Left kidney (tissue), 2 donors: ENCODE measurements around the gene PREX1. TPM values are rescaled to one million over a fixed set of nuclear protein-coding genes. Genes with fewer than 3 reads are reported as not detected.
A peak's percentile ranks its signal among the peaks of the same experiment; 100 is the strongest.

ENCODE experiments used
- DNase-seq: peaks from one replicate; pipeline ENCODE4 v3.0.0-alpha.2; 2013
- polyA plus RNA-seq: library from polyadenylated mRNA; unstranded; fragments of 120-200 nt; gene quantifications from one replicate; pipeline ENCODE4 v1.2.1, GENCODE V29; 2013; ENCODE audit not compliant: insufficient read length

PREX1 gene
- polyA plus RNA-seq, 1 donor = 11.7 TPM

- DNase-seq = no peak
Measured at GRCh38 chr20:48750941-48751635, 76.7 kb downstream of the PREX1 start.

- DNase-seq = no peak
Measured at GRCh38 chr20:48750376-48750775, 77.4 kb downstream of the PREX1 start.

GRCh38 chr20:48749437-48749836 is 78.4 kb downstream of the PREX1 start:
- no peak for DNase-seq

DNA sequence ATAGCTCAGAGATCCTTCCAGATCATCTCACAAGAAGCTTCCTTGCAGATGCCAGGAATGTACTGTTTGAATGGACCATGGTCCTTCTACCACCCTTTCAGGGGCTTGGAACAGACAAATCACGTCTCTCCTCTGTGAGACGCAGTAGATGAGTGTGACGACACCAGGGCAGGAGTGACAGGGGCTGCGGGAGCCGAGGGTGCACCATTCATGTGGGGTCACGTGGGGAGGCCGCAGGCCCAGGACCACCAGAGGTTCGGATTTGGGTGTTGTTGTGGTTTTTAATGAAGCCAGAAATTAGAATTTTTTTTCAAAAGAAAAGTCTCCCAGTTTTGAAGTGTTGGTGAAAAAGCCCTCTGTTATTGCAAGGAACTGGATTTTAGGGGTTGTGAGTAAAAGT is 79.2 kb downstream of the PREX1 start:
- DNase-seq = no peak

DNA sequence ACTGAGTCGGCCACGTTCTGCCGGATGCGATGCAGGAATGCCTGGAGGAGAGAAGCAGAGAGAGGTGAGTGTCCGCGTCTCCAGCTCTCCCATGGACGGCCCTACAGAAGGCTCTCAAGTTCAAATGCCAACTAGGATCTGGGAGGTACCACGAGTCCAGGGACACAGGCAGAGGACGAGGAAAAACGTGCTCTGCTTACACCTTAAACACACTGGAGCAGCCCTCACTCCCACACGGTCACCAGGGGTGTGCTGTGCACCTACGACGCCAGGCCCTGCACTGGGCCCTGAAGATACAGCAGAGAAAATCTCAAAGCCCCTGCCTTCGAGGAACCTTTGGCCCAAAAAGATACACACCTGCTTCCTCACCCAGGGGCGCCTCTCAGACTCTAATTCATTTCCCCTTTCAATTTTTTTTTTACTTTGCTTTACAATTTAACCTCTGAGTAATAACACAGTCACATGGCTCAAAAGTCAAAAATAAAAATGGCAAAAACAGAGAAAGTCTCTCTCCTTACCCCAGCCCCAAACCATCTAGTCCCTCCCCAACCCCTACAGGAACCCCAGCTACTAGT is 79.9 kb downstream of the PREX1 start:
- no peak for DNase-seq

- no peak for DNase-seq
Measured at GRCh38 chr20:48745330-48745729, 82.5 kb downstream of the PREX1 start.

GRCh38 chr20:48744515-48744914 is 83.3 kb downstream of the PREX1 start:
- DNase-seq = no peak

DNA sequence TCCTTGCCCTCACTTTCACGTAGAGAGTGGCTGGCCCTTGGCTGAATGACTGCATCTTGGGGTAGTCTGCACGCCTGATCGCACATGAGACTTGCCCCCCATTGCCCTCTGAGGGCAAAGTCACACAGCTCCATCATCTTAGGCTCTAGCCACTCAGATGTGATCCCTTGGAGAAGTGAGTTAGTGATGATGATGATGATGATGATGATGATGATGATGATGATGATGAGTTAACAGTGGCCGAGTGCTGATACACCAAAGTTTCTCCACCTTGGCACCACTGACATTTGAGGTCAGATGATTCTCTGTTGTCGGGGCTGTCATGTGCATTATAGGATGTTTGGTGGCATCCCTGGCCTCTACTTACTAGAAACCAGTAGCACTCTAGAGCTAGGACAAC is 84.0 kb downstream of the PREX1 start:
- DNase-seq = no peak

GRCh38 chr20:48742912-48743680 is 84.7 kb downstream of the PREX1 start:
- no peak for DNase-seq

GRCh38 chr20:48742233-48742632 is 85.6 kb downstream of the PREX1 start:
- DNase-seq = no peak

GRCh38 chr20:48741669-48742068 is 86.1 kb downstream of the PREX1 start:
- DNase-seq = no peak

- DNase-seq = no peak
Measured at GRCh38 chr20:48740712-48741111, 87.1 kb downstream of the PREX1 start.

DNA sequence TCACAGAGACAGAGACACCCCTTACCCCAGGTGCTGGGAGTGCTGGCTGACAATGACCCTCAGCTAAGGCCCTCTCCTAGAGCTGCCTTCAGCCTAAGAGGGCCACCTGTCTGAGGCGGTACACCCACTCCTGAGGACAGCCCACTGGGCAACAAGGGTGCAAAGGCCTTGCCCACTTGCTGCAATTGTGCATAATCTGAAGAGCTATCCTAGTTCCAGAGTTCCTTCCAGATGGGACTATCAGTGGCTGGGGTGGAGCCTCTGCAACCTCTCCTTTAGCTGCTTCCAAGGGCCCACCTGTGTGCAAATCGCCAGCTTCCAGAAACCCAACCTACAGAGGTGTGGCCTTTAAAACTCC is 87.5 kb downstream of the PREX1 start:
- DNase-seq = no peak

- no peak for DNase-seq
Measured at GRCh38 chr20:48739395-48740291, 88.2 kb downstream of the PREX1 start.

- DNase-seq = peak; percentile 31
Measured at GRCh38 chr20:48738399-48739304, 89.1 kb downstream of the PREX1 start.

DNA sequence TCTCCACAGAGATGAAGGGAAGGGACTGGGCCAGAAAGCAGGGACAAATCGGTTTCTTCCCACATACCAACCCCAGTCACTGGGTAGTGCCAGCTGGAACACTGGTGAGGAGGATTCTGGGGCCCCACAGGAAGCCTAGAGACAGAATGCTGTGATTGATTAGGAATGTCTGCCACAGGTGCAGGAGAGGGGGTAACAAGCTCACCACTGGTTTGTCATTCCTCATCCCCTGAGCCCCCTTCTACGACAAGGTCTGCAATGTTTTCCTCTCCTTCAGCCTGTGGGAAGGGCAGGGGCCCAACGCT is 89.8 kb downstream of the PREX1 start:
- no peak for DNase-seq

DNA sequence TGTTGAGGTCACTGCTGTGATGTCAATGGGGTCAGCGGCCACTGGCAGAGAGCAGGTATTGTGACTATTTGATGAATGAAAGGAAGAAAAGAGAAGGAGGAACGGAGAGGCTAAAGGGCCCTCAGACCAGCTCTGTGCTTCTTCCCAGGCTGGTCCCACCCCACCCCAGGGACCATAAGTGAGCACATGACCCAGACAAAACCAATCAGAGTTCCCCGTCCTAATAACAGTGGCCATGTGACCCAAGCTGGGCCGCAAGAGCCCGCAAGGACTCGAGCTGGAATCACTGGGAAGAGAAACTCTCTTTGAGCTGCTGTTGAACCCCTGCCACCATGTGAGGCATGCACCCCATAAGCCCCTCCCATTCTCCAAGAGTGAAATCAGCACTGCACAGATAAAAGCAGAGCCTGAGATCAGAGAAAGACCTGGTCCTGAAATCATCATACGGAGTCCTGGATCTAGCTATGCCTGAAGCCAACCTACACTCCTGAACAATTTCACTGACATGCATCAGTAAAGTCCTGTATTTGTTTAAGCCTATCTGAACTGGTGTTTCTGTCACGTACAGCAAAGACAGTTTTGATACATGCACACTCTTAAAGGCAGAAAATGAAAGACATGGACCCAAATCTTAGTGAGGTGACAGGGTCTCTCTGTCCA is 90.2 kb downstream of the PREX1 start:
- DNase-seq = no peak

DNA sequence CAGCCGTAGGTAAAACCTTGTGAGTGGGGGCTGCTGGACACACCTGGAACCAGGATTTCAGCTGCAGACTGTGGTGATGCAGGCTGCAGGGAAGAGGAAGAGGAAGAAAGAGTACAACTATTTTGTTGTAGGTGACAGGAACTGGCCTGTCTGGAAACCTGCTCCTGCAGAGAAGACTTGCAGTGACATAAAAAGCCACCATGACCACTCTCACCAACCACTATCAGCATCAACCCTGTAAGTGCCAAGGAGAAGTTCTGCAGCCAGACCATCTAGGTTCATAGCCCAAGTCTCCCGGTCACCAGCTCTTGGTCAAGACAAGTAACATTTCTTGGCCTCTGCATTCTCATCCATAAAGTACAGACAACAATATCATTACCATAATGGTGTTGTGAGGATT is 91.2 kb downstream of the PREX1 start:
- DNase-seq = no peak

DNA sequence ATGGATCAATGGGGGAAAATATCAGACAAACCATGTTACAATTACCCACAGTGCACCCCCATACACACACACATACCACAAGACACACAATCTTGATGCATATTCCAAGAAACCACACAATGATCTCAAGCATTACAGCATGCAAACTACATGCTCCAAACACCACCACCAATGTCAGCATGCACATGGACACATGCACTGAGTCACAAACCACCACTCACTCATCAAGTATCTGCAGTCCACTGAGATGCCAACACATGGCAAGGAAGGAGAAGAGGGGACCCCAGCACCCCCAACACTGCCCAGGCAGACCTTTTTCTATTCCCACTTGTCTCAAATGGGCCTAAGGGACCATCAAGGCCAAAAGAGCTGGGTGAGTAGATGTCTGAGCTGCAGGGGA is 91.6 kb downstream of the PREX1 start:
- no peak for DNase-seq

DNA sequence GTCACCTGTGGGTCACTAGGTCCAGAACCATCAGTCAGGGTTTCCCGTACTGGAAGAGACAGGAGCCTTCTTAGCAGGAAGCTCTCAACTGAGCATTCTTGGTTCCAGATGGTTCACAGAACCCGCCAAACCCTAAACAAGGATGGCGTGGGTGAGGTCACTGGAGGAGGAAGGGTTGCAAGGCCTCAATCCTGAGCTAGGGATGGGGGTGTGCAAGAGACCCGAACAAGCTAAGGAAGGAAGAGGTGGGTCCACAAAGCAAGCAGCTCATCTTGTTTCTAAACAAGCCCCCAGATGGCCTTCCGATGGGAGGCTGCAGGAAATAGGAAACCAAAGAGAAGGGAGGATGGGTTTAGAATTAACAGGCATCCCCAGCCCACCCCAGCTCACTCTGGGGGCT is 92.7 kb downstream of the PREX1 start:
- no peak for DNase-seq

DNA sequence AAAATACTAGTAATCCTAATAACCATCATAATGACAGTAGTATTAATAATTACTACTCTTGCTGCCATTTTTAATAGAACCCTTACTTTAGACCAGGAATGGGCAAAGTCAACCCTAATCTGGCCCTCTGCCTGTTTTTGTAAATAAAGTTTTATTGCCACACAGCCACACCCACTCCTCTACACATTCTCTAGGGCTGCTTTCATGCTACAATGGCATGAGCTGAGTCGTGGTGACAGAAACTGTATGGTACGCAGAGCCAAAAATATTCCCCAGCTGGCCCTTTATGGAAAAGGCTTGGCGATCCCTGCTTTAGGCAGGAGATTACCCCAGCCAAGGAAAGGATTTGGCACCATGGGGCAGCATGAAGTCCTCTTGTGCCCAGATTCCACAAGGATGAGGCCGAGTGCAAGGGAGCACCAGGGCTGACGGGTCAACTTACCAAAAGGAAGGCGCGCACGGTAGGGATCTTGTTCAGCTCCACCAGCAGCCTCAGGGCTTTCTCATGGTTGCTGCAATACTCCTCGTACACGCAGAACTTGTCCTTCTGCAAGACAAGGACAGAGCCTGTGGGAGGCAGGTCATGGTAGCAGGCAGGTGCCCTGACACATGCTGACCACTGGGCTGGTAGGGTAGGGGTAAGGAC is 93.6 kb downstream of the PREX1 start:
- no peak for DNase-seq
